Ectodermal cell (in vitro differentiated cells): ENCODE results near the gene PCDHGB4.
A peak's percentile ranks its signal among the peaks of the same experiment; 100 is the strongest.
"Not testable (repeated sequence)": the region's sequence is repeated elsewhere in the genome, so short reads cannot be mapped to it uniquely, and the experiment has no call there.

Source experiments
- H3K27ac ChIP-seq: 2 replicates; pipeline ENCODE4 v1.7.0; 2013; ENCODE audit warnings: mild to moderate bottlenecking, low read depth, low read length; ENCODE audit not compliant: insufficient read depth, poor library complexity, severe bottlenecking
- H3K27me3 ChIP-seq: 2 replicates; pipeline ENCODE4 v1.7.0; 2013; ENCODE audit warnings: mild to moderate bottlenecking, low read length; ENCODE audit not compliant: insufficient read depth, control insufficient read depth, poor library complexity, severe bottlenecking
- H3K36me3 ChIP-seq: one replicate; pipeline ENCODE4 v1.7.0; 2013; ENCODE audit warnings: low read length; ENCODE audit not compliant: control insufficient read depth, insufficient read depth
- H3K4me1 ChIP-seq: one replicate; pipeline ENCODE4 v1.7.0; 2013; ENCODE audit warnings: low read length; ENCODE audit not compliant: control insufficient read depth, insufficient read depth
- H3K4me3 ChIP-seq: 2 replicates; pipeline ENCODE4 v1.7.0; 2013; ENCODE audit warnings: low read depth, low read length, control low read depth; ENCODE audit not compliant: insufficient read depth
- H3K9me3 ChIP-seq: 2 replicates; pipeline ENCODE4 v1.7.0; 2013; ENCODE audit warnings: mild to moderate bottlenecking, low read length, moderate library complexity; ENCODE audit not compliant: control insufficient read depth
- WGBS, 2 experiments: methylation state at CpG; one replicate each; pipeline ENCODE4 v1.1.7; 2013; ENCODE audit warnings: missing lambda C conversion rate in 2 of 2; 5-methylcytosine and 5-hydroxymethylcytosine counted together

PCDHGB4 gene

DNA sequence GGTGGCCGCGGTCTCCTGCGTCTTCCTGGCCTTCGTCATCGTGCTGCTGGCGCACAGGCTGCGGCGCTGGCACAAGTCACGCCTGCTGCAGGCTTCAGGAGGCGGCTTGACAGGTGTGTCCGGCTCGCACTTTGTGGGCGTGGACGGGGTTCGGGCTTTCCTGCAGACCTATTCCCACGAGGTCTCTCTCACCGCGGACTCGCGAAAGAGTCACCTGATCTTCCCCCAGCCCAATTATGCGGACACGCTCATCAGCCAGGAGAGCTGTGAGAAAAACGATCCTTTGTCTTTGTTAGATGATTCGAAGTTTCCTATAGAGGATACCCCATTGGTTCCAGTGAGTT, 27.7 kb downstream of the PCDHGB4 start:
- not testable (repeated sequence) for H3K27ac ChIP-seq, H3K4me1 ChIP-seq, H3K4me3 ChIP-seq, H3K27me3 ChIP-seq
- Histone ChIP-seq H3K9me3 (peaks cover 11% of the 10 kb centered on the region), H3K36me3 (peaks cover 48% of the 10 kb centered on the region)
- WGBS, 2 experiments, result 96% methylated on average over 24 of the region's 24 CpGs

DNA sequence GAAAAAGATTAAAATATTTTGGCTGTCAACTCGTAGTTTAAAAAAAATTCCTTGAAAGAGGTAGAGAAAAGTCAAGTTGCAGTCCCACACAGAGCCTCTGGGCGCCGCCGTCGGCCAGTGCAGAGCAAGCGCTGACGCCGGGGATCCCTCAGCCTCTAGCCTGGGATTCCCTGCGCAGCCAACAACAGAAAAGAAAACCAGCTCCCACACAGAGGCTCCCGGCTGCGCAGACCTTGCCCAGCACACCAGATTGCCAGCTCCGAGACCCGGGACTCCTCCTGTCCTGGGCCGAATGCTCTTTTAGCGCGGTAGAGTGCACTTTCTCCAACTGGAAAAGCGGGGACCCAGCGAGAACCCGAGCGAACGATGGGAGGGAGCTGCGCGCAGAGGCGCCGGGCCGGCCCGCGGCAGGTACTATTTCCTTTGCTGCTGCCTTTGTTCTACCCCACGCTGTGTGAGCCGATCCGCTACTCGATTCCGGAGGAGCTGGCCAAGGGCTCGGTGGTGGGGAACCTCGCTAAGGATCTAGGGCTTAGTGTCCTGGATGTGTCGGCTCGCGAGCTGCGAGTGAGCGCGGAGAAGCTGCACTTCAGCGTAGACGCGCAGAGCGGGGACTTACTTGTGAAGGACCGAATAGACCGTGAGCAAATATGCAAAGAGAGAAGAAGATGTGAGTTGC, 30.1 kb downstream of the PCDHGB4 start, which contains the start of gene PCDHGB7:
TSS of gene PCDHGB7 (plus strand) at position 184 of the 679 bp plus-strand sequence. CDS start at position 367, 183 bp downstream.
- 54 to 60% methylated on average over 45 to 46 of the region's 47 CpGs for WGBS, 2 experiments
- H3K4me1 ChIP-seq, H3K27me3 ChIP-seq, H3K27ac ChIP-seq: not testable (repeated sequence)
- Histone ChIP-seq H3K36me3 (peaks cover 64% of the 10 kb centered on the region), H3K4me3 (peak within 1 kb of the TSS; percentile 24), H3K9me3 (peaks cover 22% of the 10 kb centered on the region)

DNA sequence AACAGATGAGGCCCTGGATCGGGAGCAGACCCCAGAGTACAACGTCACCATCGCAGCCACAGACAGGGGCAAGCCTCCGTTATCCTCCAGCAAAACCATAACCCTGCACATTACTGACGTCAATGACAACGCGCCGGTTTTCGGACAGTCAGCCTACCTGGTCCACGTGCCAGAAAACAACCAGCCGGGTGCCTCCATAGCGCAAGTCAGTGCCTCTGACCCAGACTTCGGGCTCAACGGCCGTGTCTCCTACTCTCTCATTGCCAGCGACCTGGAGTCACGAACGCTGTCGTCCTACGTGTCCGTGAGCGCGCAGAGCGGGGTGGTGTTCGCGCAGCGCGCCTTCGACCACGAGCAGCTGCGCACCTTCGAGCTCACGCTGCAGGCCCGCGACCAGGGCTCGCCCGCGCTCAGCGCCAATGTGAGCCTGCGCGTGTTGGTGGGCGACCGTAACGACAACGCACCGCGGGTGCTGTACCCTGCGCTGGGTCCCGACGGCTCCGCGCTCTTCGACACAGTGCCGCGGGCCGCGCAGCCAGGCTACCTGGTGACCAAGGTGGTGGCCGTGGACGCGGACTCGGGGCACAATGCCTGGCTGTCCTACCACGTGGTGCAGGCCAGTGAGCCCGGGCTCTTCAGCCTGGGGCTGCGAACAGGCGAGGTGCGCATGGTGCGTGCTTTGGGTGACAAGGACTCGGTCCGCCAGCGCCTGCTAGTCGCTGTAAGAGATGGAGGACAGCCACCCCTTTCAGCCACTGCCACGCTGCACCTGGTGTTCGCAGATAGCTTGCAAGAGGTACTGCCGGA, 31.8 kb downstream of the PCDHGB4 start:
- no peak overlapping the region for H3K27ac ChIP-seq
- no peaks in the 10 kb centered on the region for H3K4me1 ChIP-seq
- H3K36me3 ChIP-seq, result peaks cover 58% of the 10 kb centered on the region
- 96 to 97% methylated on average over 74 of the region's 74 CpGs for WGBS, 2 experiments
- H3K4me3 ChIP-seq, result no peak overlapping the region
- H3K9me3 ChIP-seq, result peaks cover 22% of the 10 kb centered on the region
- no peaks in the 10 kb centered on the region for H3K27me3 ChIP-seq

DNA sequence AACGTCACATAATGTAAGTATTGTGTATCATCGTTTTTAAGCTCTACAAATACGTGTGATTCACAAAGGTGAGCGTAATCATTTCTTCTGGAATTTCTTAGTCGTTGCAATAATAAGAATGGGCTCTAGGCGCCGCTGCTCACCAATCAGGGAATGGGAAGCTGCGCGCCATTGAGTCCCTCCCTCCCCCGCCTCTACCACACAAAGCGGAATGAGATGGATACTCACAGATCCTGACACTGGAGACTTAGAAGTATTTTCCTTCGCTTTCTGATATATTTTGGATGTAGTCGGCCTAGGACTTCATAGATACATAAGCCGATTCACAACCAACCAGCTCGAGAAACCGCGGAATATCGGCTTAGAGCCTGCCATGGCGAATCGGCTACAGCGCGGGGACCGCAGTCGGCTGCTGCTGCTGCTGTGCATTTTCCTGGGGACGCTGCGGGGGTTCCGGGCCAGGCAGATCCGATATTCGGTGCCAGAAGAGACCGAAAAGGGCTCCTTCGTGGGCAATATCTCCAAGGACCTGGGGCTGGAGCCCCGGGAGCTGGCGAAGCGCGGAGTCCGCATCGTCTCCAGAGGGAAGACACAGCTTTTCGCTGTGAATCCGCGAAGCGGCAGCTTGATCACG, 33.5 kb downstream of the PCDHGB4 start, which contains the start of gene PCDHGA11:
TSS of gene PCDHGA11 (plus strand) at position 197 of the 634 bp plus-strand sequence. CDS start at position 374, 177 bp downstream.
- H3K9me3 ChIP-seq, result peaks cover 20% of the 10 kb centered on the region

DNA sequence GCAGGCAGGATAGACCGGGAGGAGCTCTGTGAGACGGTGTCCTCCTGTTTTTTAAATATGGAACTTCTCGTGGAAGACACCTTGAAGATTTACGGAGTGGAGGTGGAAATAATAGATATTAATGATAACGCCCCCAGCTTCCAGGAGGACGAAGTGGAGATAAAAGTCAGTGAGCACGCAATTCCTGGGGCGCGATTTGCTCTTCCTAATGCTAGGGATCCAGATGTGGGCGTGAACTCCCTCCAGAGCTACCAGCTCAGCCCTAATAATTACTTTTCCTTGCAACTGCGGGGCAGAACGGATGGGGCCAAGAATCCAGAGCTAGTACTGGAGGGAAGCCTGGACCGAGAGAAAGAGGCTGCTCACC, 34.0 kb downstream of the PCDHGB4 start:
- Histone ChIP-seq H3K36me3 (peaks cover 47% of the 10 kb centered on the region), H3K27ac (no peak overlapping the region), H3K9me3 (peaks cover 20% of the 10 kb centered on the region), H3K27me3 (no peaks in the 10 kb centered on the region), H3K4me1 (no peaks in the 10 kb centered on the region), H3K4me3 (no peak overlapping the region)
- WGBS, 2 experiments, result 94% methylated on average over 13 of the region's 13 CpGs

More for the DNA sequence above, 33.5 kb downstream of the PCDHGB4 start, which contains the start of gene PCDHGA11:
- H3K36me3 ChIP-seq, result peaks cover 46% of the 10 kb centered on the region
- H3K4me3 ChIP-seq, result no peak within 1 kb of the TSS
- 91 to 92% methylated on average over 42 of the region's 42 CpGs for WGBS, 2 experiments
- no peaks in the 10 kb centered on the region for H3K27me3 ChIP-seq
- no peaks in the 10 kb centered on the region for H3K4me1 ChIP-seq
- H3K27ac ChIP-seq, result no peak within 1 kb of the TSS

DNA sequence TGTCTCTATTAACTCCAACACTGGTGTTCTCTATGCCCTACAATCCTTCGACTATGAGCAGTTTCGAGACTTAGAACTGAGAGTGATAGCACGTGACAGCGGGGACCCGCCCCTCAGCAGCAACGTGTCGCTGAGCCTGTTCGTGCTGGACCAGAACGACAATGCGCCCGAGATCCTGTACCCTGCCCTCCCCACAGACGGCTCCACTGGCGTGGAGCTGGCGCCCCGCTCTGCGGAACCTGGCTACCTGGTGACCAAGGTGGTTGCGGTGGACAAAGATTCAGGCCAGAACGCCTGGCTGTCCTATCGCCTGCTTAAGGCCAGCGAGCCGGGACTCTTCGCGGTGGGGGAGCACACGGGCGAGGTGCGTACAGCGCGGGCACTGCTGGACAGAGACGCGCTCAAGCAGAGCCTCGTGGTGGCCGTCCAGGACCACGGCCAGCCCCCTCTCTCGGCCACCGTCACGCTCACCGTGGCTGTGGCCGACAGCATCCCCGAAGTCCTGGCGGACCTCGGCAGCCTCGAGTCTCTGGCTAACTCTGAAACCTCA, 35.3 kb downstream of the PCDHGB4 start:
- 97 to 98% methylated on average over 42 of the region's 42 CpGs for WGBS, 2 experiments
- peaks cover 57% of the 10 kb centered on the region for H3K36me3 ChIP-seq
- no peak overlapping the region for H3K4me3 ChIP-seq
- peaks cover 29% of the 10 kb centered on the region for H3K9me3 ChIP-seq
- H3K27ac ChIP-seq, result no peak overlapping the region
- no peaks in the 10 kb centered on the region for H3K4me1 ChIP-seq
- H3K27me3 ChIP-seq, result no peaks in the 10 kb centered on the region

DNA sequence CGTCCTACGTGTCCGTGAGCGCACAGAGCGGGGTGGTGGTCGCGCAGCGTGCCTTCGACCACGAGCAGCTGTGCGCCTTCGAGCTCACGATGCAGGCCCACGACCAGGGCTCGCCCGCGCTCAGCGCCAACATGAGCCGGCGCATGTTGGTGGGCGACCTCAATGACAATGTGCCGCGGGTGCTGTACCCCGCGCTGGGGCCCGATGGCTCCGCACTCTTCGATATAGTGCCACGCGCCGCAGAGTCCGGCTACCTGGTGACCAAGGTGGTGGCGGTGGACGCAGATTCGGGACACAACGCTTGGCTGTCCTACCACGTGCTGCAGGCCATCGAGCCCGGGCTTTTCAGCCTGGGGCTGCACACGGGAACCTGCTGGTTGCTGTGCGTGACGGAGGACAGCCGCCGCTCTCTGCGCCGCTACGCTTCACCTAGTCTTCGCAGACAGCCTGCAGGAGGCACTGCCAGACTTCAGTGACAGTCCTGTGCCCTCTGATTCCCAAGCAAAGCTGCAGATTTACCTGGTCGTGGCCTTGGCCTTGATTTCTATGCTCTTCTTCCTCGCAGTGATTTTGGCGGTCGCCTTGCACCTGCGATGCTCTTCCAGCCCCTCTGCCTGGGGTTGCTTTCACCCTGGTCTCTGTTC, 40.4 kb downstream of the PCDHGB4 start:
- peaks cover 20% of the 10 kb centered on the region for H3K9me3 ChIP-seq
- H3K36me3 ChIP-seq, result peaks cover 49% of the 10 kb centered on the region
- 97 to 98% methylated on average over 53 of the region's 53 CpGs for WGBS, 2 experiments

DNA sequence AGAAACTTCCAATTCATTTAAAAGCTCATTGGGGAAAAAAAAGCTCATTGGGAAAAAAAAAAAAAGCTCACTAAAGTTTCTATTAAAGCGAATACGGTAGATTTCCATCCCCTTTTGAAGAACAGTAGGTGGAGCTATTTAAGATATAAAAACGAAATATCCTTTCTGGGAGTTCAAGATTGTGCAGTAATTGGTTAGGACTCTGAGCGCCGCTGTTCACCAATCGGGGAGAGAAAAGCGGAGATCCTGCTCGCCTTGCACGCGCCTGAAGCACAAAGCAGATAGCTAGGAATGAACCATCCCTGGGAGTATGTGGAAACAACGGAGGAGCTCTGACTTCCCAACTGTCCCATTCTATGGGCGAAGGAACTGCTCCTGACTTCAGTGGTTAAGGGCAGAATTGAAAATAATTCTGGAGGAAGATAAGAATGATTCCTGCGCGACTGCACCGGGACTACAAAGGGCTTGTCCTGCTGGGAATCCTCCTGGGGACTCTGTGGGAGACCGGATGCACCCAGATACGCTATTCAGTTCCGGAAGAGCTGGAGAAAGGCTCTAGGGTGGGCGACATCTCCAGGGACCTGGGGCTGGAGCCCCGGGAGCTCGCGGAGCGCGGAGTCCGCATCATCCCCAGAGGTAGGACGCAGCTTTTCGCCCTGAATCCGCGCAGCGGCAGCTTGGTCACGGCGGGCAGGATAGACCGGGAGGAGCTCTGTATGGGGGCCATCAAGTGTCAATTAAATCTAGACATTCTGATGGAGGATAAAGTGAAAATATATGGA, 43.0 kb downstream of the PCDHGB4 start, which contains the start of gene PCDHGA12:
TSS of gene PCDHGA12 (plus strand) at position 176 of the 782 bp plus-strand sequence. CDS start at position 429, 253 bp downstream.
- Histone ChIP-seq H3K27ac (no peak within 1 kb of the TSS), H3K4me3 (no peak within 1 kb of the TSS), H3K36me3 (peaks cover 46% of the 10 kb centered on the region), H3K9me3 (peaks cover 24% of the 10 kb centered on the region), H3K4me1 (no peaks in the 10 kb centered on the region), H3K27me3 (no peaks in the 10 kb centered on the region)
- WGBS, 2 experiments, result 95% methylated on average over 33 of the region's 33 CpGs

More for the DNA sequence above, 40.4 kb downstream of the PCDHGB4 start:
- H3K4me3 ChIP-seq, result no peak overlapping the region
- no peaks in the 10 kb centered on the region for H3K27me3 ChIP-seq
- H3K27ac ChIP-seq, result no peak overlapping the region
- H3K4me1 ChIP-seq, result no peaks in the 10 kb centered on the region

DNA sequence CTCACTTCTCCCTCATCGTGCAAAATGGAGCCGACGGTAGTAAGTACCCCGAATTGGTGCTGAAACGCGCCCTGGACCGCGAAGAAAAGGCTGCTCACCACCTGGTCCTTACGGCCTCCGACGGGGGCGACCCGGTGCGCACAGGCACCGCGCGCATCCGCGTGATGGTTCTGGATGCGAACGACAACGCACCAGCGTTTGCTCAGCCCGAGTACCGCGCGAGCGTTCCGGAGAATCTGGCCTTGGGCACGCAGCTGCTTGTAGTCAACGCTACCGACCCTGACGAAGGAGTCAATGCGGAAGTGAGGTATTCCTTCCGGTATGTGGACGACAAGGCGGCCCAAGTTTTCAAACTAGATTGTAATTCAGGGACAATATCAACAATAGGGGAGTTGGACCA, 43.8 kb downstream of the PCDHGB4 start:
- no peak overlapping the region for H3K27ac ChIP-seq
- peaks cover 41% of the 10 kb centered on the region for H3K36me3 ChIP-seq
- H3K9me3 ChIP-seq, result peaks cover 24% of the 10 kb centered on the region
- no peaks in the 10 kb centered on the region for H3K4me1 ChIP-seq
- 96 to 97% methylated on average over 37 of the region's 37 CpGs for WGBS, 2 experiments
- no peak overlapping the region for H3K4me3 ChIP-seq
- no peaks in the 10 kb centered on the region for H3K27me3 ChIP-seq
